Measurements from ENCODE around the gene SF3B4.

SF3B4 gene

DNA sequence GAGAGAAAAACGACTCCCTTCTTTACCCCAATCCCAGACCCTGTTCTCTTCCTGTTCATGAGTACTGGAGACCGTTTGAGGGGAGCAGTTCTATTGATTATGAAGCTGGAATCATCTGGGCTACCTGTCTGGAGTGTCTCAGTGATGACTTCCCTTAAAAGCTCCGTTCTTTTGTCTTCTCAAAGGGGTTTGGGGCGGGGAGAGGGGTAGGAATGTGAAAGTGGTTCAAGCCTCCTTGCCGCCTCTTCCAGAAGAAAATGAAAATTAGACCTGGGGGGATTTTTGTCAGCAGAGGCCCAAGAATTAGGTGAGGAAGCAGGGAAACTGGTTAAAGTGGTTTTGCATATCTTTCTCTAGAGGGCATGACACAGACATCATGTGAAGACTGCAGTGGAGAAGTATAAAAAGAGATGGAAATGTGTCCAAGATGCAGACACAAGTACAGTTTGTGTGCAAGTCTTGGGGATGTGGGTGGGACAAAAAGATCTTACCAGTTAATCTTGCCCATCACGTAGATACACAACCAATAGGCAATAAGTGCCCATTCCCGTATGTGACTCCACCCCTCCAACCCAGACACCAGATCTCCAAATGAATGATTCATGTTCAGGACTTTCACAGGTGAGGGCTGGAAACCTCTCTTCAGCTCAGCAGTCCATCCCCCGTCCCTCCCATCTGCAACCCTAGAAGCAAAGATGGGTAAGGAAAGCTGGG is 9.5 kb upstream of the SF3B4 start:
- DNase-seq: no peak
- no peak overlapping the region for H3K4me3 ChIP-seq (ENCODE audit: low read depth, low read length)
- no peaks in the 10 kb centered on the region for H3K27me3 ChIP-seq
- H3K9me3 ChIP-seq: no peaks in the 10 kb centered on the region
- peaks cover 8% of the 10 kb centered on the region for H3K4me1 ChIP-seq
- TF ChIP-seq, protein P1, sequence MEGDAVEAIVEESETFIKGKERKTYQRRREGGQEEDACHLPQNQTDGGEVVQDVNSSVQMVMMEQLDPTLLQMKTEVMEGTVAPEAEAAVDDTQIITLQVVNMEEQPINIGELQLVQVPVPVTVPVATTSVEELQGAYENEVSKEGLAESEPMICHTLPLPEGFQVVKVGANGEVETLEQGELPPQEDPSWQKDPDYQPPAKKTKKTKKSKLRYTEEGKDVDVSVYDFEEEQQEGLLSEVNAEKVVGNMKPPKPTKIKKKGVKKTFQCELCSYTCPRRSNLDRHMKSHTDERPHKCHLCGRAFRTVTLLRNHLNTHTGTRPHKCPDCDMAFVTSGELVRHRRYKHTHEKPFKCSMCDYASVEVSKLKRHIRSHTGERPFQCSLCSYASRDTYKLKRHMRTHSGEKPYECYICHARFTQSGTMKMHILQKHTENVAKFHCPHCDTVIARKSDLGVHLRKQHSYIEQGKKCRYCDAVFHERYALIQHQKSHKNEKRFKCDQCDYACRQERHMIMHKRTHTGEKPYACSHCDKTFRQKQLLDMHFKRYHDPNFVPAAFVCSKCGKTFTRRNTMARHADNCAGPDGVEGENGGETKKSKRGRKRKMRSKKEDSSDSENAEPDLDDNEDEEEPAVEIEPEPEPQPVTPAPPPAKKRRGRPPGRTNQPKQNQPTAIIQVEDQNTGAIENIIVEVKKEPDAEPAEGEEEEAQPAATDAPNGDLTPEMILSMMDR (IDR thresholded peaks at IDR 0.05; ENCODE audit: low read depth, low read length): no peak
- H3K36me3 ChIP-seq: no peaks in the 10 kb centered on the region

DNA sequence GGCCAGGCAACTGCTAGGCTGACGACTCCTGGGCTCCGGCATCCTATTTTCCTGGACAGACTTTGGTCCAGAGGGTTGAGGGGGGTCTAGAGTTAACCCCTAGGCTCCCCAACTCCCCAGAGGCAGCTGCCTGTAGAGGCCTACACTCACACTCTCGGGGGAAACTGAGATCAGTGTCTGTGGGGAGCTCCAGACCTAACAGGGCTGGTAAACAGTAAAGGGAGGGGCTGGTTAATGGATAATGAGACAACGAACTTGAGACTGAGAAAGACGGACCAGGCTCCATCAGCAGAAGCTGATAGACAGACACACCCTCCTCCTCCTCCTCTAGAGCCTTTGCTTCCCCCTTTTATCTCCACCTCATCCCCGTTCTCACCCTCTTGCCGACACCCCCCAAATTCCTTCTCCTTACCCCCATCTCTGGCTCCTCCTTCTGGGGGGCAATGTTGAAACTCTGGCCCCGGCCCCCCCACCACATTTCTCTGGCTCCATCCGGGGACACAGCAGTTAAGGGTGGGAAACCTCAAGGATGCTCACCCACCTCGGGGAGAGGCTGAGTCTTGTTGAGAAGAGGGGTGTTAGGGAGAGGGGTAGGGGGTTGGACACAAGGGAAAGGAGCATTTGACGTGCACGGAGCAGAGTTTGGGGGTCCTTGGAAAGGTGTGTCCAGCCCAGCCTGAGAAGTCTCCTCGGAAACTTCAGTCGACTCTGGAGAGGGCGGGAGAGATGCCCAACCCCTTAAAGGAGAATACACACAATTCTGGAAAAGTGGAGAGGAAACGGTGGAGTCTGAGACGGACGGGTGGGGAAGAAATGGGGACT is 8.8 kb upstream of the SF3B4 start, which contains the start of gene MTMR11:
Gene MTMR11 (minus strand): TSS at position 710 of the 822 bp plus-strand sequence. CDS start 232 bp downstream, at position 478.
- Histone ChIP-seq H3K27me3 (no peaks in the 10 kb centered on the region), H3K4me3 (ENCODE audit: low read depth, low read length) (no peak within 1 kb of the TSS), H3K9me3 (no peaks in the 10 kb centered on the region), H3K36me3 (no peaks in the 10 kb centered on the region), H3K4me1 (peaks cover 8% of the 10 kb centered on the region)
- DNase-seq: no peak
- TF ChIP-seq, protein P1 (IDR thresholded peaks at IDR 0.05; ENCODE audit: low read depth, low read length): no peak

DNA sequence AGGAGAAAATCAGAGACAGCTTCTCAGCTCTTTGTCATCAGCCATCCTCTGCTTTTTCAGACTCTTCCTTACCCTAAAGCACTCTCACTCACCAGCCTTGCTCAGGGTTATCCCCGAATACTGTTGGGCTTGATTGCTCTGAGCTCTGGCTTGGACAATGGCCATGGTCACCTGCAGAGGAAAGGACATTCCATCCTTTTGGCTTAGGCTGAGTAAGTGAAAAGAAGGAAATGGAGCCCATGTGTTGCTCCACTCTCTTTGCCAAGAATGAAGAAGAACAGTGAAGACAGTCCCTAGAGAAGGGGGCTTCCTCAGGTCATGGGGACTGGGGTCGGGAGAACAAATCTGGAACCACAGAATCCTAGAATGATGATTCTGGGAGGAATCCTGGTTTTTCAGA is 6.8 kb upstream of the SF3B4 start:
- no peaks in the 10 kb centered on the region for H3K27me3 ChIP-seq
- TF ChIP-seq, protein P1 (IDR thresholded peaks at IDR 0.05; ENCODE audit: low read depth, low read length): no peak
- H3K36me3 ChIP-seq: no peaks in the 10 kb centered on the region
- H3K4me1 ChIP-seq: peaks cover 8% of the 10 kb centered on the region
- no peak for DNase-seq
- H3K9me3 ChIP-seq: no peaks in the 10 kb centered on the region
- H3K4me3 ChIP-seq (ENCODE audit: low read depth, low read length): no peak overlapping the region

DNA sequence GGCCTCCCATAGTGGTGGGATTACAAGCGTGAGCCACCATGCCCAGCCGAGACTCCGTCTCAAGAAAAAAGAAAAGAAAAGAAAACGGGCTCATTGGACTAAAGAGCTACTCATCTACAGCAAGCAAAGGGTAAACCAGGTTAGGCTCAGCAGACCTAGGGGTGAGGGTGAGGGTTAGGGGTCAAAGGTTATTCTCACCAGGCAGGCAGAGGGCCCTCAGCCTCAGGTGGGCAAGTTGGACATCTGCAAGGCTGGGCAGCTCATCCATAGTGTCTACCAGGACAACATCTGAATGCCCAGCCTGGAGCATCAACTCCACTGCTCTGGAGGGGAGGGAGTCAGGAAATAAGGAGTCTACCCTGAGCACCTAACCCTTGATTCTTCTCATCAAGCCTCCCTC is 5.6 kb upstream of the SF3B4 start:
- TF ChIP-seq, protein P1 (IDR thresholded peaks at IDR 0.05; ENCODE audit: low read depth, low read length): no peak
- Histone ChIP-seq H3K9me3 (no peaks in the 10 kb centered on the region), H3K4me3 (ENCODE audit: low read depth, low read length) (no peak overlapping the region), H3K36me3 (no peaks in the 10 kb centered on the region), H3K4me1 (peaks cover 11% of the 10 kb centered on the region), H3K27me3 (no peaks in the 10 kb centered on the region)
- no peak for DNase-seq

DNA sequence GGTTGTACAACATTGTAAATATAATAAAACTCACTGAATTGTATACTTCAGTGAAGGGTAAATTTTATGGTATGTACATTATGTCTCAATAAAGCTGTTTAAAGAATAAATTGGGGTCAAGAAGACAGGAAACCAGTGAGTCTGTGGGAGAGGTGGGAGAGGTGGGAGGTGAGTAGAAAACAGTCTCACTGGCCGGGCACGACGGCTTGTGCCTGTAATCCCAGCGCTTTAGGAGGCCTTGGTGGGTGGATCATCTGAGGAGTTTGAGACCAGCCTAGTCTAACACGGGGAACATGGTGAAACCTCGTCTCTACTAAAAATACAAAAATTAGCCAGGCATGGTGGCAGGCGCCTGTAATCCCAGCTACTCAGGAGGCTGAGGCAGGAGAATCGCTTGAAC is 4.9 kb upstream of the SF3B4 start:
- TF ChIP-seq, protein P1 (IDR thresholded peaks at IDR 0.05; ENCODE audit: low read depth, low read length): no peak
- H3K27me3 ChIP-seq: no peaks in the 10 kb centered on the region
- H3K4me3 ChIP-seq (ENCODE audit: low read depth, low read length): no peak overlapping the region
- DNase-seq: no peak
- no peaks in the 10 kb centered on the region for H3K36me3 ChIP-seq
- peaks cover 6% of the 10 kb centered on the region; the same call in 1 of the 2 replicates for H3K4me1 ChIP-seq
- H3K9me3 ChIP-seq: no peaks in the 10 kb centered on the region

Data from BE2C (cell line).